ENCODE measurements around the gene ZHX3.

DNA sequence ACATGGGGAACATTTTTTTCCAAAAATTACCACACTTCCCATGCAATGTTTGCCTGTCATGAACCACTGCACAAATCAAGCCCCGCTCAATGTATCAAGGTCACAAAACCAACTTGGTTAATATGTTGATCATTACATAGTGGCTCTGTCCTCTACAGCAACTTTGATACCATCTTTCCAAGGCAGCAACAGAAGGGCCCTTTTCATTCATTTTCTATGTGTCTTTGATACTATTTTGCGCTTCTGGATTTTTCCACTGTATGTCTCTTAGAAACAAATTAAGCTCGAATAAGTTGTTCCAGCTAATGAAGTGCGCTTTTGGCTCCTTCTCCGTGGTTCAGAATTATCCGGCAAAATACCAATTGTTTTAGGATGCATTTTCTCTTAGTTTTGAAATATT, 1.5 kb downstream of the ZHX3 start:
- no peak for TF ChIP-seq POLR2A (IDR thresholded peaks at IDR 0.05; ENCODE audit: low read length)
- TF ChIP-seq GATA1 (IDR thresholded peaks at IDR 0.05; ENCODE audit: low read depth, low read length): no peak

Data from erythroblast (primary cell).